ENCODE results near the gene ADCY4.
"Not testable (repeated sequence)": the region's sequence is repeated elsewhere in the genome, so short reads cannot be mapped to it uniquely, and the experiment has no call there.

The ADCY4 gene

DNA sequence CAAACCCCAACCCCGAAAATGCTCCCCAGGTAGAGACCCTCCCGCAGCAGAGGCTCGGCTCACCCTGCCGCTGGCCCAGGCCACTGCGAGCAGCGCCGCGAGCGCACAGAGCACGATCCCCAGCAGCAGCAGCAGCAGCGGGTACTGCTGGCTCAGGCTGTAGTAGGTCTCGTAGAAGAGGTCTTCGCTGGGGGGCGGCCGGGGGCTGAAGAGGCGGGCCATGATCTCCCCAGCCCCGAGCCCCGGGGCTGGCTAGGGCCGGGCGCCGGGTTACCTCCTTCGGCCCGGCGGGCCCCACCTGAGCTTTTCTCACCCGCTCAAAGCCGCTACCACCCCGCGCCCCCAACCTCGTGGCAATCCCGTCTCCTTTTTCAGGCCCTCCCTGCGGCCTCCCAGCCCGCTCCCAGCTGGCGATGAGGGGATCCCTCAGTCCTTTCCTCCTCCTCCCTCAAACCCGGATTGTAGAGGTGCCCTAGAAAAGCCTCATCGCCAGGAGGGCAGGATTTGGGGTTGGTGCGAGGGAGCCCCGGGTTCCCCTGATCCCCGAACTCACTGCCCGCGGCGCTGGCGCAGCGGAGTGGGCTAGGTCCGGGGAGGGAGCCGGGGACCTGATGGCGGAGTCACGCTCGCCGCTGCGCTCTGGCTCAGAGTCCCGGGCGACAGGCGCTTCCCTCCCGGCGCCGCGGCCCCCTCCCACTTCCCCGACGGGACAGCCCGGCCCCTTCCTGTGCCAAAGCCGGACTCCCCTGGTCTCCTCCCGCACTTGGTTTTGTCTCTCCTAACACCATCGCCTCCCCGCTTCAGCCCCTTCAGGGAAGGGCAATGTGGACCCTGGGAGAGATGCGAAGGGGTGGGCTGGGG, at the start of gene ADCY4:
ADCY4 (minus strand) TSS at position 641 of the 861 bp plus-strand sequence; CDS start at position 222, 419 bp downstream.
- DNase-seq, result no peak

DNA sequence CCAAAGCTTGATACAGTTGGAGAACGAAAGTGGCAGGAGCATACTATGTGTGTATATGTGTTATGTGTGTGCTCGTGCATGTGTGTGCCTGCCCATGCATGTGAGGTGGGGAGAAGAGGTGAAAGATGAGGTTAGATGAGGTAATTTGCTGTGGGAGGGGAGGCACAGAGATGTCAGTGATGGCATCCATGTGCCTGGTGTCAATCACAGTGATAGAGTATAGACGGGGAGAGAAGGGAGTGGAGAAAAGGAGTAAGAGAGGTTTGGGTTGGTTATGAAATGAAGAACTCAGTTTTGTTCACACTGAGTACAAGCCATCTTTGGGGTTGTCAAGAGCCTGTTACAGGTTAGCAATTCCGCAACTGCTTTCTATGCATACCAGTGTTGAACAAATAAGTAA, 49.3 kb upstream of the ADCY4 start:
- DNase-seq, result no peak

DNA sequence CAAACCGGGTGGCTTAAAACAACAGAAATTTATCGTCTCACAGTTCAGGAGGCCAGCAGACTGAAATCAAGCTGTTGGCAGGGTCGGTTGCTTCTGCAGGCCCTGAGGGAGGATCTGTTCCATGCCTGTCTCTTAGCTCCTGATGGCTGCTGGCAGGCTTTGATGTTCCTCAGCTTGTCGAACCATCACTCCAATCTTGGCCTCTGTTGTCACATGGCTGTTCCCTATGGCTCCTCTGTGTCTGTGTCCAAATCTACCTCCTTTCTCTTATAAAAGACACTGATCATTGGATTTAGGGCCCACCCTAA, 47.1 kb upstream of the ADCY4 start:
- DNase-seq, result no peak

DNA sequence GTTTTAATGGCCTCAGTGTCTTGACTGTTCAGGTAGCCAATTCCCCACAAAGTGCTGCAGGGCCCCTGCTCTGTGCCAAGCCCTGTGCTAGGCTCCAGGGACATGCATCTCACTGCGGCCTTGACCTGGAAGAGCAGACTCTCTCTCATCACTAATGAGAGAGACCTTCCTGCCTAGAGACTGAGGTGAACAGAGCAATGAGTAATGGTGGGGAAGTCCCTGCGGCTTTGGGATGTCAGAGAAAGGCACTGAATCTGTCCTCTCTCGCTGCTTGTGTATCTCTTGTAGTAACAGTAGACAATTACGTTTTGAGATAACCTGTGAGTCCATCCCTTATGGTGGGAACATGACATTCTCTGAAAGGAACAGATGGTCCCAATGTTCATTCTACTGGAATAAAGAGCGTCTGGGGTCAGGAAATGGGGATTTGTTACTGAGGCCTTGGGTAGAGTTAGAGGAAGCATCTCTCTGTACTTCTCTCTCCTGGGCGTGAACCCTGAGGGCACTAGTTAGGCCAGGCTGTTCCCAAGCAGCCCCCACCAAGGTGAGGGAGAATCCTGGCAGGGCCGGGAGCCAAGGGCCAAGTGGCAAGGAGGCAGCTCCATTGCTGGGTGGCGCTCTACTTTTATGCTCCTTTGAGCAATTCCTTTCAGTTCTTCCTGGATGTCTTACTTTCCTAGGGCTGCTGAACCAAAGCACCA, 46.6 kb upstream of the ADCY4 start:
- no peak for DNase-seq

DNA sequence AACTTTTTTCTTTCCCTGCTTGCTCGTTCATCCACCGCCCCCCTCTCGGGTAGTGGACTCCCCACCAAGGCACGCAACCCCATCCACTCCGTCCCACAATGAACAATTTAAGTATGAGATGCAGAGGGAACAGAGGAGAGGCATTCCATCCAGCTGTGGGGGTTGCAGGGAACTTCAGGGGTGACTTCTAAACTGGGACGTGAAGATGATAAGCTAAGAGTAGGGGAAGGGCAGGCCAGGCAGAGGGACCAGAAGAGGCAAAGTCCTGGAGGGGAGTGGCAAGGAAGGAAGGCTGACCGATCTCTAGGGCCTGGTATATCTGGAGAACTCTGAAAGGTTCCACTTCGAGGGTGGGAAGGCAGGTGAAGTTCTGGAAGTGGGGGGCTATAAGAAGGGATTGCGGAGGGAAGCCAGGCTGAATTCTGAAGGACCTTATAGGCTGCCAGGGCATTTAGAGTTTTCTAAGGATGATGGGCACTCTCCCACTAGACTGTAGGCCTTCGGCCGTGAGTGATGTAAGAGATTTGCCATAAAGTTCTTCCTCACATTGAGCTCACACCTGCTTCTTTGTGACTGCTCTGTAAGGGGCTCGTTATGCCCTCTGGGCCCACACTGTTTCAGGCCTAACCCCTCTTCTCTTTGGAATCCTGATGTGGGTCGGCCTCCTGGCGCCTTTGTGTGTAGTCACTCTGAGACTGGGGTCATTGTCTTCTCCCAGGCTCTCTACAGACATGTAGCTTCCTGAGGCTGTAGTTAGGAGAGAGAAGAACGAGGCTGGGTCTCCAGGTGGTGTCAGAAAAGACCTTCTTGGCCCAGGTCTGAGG, 45.2 kb upstream of the ADCY4 start:
- no peak for DNase-seq

DNA sequence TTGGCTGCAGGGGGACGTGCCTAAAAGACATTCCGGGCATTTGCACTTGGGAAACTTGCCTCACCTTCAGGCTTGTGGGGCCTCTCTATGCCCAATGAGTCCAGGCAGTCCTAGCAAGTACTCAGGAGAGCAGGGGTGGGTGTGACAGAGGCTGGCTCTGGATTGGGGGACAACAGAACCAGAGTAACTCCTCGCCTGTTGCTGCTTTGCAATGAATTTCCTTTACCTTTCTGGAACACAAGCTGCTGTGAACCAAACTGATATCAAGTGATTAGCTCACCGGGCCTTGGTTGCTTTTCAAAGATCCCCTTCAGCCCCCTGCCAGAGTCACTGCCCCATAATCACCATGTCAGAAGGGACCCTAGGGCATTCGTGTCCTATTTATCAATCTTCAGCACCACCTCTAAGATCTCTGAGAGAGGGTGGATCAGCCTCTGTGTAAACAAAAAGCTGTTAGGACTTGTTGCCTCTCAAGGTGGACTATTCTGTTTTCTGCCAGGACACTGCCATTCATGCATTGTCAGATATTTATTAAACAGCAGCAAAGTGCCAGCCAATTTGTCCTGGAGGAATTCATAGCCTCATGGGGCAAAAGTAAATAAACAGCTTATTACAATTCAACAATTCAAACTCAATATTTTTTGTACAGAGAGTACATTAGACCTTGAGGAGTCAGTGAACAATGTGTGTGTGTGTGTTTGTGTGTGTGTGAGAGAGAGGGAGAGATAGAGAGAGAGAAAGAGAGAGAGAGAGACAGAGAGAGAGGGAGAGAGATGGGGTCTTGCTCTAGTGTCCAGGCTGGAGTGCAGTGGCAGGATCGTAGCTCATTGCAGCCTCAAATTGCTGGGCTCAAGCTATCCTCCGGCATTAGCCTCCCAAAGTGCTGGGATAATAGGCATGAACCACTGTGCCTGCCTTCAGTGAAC, 44.4 kb upstream of the ADCY4 start:
- no peak for DNase-seq

DNA sequence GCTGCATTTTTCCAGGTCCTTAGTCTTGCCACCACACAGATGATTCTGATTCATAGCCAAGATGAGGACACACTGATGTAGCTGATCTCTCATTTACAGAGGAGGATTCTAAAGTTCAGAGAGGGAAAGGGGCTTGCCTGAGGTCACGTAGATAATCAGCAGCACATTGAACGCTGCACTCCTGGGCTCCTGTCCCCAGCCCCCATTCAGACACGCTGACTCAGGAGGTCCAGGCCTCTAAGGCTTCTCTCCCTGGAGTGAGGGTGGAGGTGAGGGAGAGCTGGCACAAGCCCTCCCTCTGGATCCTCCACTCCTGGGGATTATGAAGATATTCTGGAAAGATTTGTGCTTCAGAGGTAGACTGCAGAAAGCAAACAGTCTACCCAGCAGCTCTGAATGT, 43.5 kb upstream of the ADCY4 start:
- no peak for DNase-seq

DNA sequence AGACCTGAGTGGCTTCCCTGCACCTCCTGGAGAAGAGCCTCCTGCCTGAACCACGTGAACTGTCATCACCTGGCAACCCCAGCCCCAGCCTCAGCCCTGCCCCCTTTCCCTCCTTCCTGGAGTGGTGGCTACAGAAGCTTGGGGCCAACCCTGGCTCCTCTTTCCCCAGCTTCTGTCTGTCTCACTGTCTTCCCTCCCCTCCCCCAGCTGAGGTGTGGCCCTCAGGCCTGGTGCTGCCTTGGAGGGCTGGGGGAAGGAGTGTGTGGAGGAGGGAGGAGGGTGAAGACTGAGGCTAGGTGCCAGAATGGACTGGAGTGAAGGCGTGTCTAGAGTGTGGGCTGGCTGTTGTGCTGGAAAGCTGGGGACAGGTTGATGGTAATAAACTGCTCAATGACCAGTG, 42.8 kb upstream of the ADCY4 start:
- no peak for DNase-seq

DNA sequence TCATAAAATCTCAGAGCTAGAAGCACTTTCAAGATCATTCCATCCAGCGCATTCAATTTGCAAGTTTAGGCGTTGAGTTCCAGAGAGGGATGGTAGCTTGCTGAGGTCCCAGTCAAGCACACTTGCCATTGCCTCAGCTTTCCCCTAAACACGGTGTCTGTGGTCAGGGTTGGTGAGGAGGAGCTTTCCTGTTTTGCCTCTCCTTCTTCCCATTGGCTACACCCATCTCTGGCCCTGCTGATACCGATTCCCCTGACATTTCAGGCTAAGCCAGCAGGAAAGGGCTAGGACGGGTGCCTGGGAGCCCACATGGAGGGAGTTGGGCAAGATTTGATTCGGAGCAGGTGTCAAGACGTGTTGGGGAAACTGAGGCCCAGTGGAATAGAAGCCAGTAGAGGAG, 42.3 kb upstream of the ADCY4 start:
- no peak for DNase-seq

DNA sequence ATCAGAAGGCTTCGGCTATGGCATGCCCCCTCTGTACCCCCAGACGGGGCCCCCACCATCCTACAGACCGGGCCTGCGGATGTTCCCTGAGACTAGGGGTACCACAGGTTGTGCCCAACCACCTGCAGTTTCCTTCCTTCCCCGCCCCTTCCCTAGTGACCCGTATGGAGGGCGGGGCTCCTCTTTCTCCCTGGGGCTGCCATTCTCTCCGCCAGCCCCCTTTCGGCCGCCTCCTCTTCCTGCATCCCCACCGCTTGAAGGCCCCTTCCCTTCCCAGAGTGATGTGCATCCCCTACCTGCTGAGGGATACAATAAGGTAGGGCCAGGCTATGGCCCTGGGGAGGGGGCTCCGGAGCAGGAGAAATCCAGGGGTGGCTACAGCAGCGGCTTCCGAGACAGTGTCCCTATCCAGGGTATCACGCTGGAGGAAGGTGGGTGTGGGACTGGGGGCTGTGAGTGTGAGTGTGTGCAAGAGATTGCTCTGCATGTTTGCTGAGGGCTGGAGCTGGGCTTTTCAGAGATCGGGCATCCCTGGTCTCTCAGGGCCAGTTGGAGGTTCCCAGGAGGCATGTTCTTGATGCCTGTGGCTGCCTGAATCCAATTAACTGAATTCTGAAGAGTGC, 41.7 kb upstream of the ADCY4 start:
- DNase-seq, result no peak

DNA sequence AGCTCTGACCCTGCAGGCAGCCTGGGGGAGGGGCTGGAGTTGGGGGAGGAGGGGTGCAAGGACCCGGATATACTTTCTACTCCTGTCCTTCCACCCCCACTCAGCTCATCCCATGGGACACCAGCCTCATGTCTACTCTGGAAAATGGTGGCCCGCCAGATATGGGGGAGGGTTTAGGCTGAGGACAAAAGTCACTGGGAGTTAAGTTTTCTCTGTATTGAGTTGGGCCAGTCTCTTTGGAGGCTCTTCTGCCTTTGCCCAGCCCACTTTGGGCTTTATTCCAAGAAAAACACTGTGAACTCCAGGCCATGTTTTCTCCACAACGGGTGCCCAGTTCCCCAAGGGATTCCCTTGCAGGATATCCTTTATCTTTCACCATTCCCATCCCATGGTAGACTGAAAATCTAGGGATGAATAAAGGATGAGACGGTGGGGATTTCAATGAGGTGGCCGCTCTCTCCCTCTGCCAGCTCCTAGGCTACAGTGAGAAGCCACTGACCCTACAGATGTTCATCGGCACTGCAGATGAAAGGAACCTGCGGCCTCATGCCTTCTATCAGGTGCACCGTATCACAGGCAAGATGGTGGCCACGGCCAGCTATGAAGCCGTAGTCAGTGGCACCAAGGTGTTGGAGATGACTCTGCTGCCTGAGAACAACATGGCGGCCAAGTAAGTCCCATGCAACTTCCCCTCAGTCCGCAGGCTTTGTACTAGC, 38.0 kb upstream of the ADCY4 start:
- no peak for DNase-seq

DNA sequence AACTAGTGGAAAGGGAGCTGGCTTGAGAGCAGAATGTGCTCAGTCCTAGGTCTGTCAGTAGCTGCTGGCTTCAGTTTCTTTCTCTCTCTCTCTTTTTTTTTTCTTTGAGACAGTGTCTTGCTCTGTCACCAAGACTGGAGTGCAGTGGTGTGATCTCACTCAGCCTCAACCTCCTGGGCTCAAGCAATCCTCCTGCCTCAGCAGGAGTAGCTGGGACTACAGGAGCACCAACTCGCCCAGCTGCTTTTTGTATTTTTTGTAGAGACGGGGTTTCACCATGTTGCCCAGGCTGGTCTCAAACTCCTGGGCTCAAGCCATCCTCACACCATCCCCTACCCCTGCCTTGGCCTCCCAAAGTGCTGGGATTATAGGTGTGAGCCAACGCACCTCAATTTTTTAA, 36.7 kb upstream of the ADCY4 start:
- DNase-seq, result not testable (repeated sequence)

DNA sequence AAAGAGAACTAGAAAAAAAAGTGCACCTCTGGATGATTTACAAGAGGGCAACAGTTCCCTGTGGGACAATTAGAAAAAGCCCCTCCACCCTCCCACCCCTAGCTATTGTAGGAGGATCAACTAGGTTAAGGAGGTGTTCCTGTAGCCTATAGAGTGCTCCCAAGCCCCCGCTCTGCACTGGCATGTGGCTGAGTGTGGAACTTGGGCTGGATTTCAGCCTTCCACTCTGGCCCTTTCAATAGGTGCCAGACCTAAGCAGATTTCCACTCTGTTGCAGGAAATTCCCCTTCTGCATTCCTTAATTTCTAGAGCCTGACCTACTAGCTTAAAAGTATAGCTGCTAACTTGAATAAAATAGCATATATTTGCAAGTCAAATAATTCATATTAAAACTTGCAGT, 35.9 kb upstream of the ADCY4 start:
- DNase-seq, result no peak

DNA sequence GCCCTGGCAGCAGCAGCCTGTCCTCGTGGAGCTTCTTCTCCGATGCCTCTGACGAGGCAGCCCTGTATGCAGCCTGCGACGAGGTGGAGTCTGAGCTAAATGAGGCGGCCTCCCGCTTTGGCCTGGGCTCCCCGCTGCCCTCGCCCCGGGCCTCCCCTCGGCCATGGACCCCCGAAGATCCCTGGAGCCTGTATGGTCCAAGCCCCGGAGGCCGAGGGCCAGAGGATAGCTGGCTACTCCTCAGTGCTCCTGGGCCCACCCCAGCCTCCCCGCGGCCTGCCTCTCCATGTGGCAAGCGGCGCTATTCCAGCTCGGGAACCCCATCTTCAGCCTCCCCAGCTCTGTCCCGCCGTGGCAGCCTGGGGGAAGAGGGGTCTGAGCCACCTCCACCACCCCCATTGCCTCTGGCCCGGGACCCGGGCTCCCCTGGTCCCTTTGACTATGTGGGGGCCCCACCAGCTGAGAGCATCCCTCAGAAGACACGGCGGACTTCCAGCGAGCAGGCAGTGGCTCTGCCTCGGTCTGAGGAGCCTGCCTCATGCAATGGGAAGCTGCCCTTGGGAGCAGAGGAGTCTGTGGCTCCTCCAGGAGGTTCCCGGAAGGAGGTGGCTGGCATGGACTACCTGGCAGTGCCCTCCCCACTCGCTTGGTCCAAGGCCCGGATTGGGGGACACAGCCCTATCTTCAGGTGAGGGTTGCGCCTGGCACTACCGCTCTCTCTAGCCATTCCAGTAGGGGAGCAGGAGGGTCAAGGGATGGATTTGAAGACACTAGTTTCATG, 35.2 kb upstream of the ADCY4 start:
- DNase-seq, result no peak

DNA sequence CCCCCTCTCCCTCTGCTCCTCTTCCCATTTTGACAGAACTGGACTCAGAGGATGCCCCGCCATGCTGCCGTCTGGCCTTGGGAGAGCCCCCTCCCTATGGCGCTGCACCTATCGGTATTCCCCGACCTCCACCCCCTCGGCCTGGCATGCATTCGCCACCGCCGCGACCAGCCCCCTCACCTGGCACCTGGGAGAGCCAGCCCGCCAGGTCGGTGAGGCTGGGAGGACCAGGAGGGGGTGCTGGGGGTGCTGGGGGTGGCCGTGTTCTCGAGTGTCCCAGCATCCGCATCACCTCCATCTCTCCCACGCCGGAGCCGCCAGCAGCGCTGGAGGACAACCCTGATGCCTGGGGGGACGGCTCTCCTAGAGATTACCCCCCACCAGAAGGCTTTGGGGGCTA, 34.6 kb upstream of the ADCY4 start:
- DNase-seq, result no peak

DNA sequence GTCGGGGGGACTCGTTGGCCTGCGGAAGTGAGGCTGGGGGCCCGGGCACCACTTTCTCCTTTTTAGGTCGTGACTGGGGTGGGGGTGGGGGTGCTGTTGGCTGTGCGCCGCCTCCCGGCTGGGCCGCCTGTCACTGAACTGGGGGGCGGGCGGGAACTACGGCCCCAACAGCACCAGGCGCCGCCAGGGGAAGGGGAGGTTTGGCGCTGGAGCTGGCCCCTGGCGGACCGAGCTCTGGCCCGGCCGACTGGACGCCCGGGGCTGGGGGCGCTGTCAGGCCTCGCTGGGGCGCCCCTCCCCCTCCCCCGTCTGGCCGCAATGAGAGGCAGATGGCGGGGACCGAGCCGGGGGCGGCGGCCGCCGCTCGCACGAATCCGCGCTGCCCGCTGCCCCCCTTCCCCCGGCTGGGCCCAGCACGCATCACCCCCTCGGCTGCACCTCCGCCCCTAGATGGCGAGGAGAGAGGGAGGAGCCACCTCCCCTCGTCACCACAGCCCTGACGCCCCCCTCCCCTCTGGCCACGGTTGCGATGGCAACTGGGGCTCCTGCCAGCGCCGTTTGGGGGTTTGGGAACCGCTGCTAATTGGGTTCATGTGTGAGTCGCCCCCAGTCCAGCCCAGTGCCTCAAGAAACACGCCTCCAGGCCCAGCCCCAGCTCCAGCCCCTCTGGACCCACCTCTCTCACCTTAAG, 33.8 kb upstream of the ADCY4 start:
- DNase-seq, result no peak

DNA sequence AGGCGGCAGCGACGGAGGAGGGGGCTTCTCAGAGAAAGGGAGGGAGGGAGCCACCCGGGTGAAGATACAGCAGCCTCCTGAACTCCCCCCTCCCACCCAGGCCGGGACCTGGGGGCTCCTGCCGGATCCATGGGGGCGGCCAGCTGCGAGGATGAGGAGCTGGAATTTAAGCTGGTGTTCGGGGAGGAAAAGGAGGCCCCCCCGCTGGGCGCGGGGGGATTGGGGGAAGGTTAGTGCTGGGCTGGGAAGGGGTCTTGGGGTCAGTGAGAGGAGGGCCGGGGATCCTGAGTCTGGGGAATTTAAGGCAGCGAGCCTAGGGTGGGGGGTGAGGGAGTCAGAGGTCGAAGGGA, 33.3 kb upstream of the ADCY4 start:
- no peak for DNase-seq

DNA sequence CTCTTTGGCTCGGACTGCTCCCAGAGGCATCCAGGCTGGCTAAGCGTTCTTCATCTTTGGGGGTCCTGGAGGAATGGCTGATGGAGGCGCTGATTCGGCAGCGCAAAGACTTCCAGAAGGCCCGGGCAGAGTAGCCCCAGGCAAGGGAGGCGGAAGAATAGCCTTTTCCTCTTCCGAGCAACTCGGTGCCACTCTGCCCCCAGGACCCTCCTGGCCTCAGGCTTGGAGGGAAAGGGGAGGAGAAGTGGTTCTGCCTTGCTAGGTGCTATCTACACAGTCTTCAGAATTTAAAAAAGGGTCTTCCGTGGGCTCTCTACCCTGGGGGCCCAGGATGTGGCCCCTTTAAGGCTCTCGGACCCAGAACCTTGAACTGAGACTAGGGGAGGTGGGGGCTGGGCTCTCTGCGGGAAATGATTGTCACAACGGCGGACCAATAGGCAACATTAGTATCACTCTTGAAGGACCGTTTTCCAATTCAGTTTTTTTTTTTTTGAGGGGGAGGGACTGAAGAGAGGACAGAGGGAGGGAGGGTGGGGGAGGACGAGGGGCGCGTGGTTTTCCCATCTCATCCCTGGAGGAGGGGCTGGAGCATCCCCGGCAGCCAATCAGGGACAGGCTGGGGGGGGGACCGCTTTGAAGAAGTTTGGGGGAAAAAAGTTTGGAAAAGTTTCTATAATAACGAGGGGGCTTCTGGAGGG, 32.8 kb upstream of the ADCY4 start, which contains the start of gene NFATC4:
NFATC4 (plus strand) TSS at position 671 of the 698 bp plus-strand sequence. CDS start 157 bp downstream, outside the sequence.
- peak; percentile 78 for DNase-seq
